CD4-positive, alpha-beta T cell treated with Interleukin-1 beta for 1 hour (primary cell): ENCODE data around the gene CYP2C19.
"Not testable (repeated sequence)": the region's sequence is repeated elsewhere in the genome, so short reads cannot be mapped to it uniquely, and the experiment has no call there.

Experiments
- DNase-seq, 2 donors: peaks; one replicate each; pipeline ENCODE4 v3.0.0-alpha.2; 2020 to 2022

CYP2C19 gene

GRCh38 chr10:94889123-94889522 is 126.6 kb downstream of the CYP2C19 start:
- DNase-seq = no peak

DNA sequence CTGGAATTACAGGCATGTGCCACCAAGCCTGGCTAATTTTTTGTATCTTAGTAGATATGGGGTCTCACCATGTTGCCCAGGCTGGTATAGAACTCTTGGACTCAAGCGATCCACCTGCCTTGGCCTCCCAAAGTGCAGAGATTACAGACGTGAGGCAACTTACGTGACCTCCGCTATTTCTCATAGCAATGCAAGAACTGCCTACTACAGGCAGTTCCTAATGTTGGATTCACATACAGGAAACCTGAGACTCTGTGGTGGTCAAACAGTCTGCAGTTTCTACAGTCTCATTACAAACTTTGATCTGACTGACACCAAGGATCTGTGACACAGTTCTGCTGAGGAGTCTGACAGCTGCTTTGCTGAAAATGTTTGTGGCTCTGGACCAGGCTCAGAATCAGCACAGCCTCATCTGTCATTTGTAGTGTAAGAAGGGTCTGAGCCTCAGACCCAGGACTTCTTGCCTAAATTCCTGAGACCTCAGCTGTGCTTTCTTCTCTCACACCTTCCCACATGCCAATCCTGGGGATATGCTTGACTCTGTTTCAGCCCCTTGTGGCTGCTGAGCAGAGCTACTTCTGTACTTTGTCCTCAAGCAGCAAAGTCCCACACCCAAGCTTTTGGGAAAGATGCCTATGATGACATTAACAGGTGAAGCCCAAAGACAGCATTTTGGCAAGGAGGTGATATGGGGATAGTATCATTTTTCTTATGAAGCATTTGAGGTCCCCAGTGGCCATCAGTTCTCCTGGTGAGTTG is 128.0 kb downstream of the CYP2C19 start:
- no peak for DNase-seq

GRCh38 chr10:94898414-94898813 is 135.9 kb downstream of the CYP2C19 start:
- DNase-seq = not testable (repeated sequence)

DNA sequence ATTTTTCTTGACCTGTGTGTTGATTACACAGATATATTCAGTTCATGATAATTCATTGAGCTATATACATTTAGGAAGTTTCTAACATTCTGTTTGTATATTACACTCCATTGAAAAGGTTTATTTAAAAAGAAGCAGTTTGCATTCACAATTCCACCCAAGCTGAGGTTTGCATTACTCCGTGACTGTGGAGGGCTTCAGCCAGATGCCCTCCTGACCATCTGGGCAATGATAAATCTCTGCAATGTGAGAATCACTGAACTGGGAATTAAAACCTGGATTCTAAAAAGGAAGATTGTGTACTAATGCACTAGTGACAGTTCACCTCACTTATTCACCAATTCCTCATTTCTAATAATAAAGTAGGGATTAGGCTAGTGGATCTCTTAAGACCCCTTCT is 139.6 kb downstream of the CYP2C19 start:
- DNase-seq = no peak

- no peak for DNase-seq
Measured at GRCh38 chr10:94902570-94902969, 140.1 kb downstream of the CYP2C19 start.
